ENCODE measurements around the gene BBS4. TPM values are rescaled to one million over a fixed set of nuclear protein-coding genes. Genes with fewer than 3 reads are reported as not detected.

The BBS4 gene
- total and polyA plus RNA-seq, 2 experiments from 2014 or later, result 37.9 to 86.8 TPM

- H3K27me3 ChIP-seq, result no peaks in the 10 kb centered on the region
- no peak overlapping the region for H3K4me3 ChIP-seq
- peaks cover 7% of the 10 kb centered on the region for H3K4me1 ChIP-seq (ENCODE audit: low read depth)
- DNase-seq (ENCODE audit: low read depth in 1 of 2, low spot score in 1 of 2), result no peak
- no peaks in the 10 kb centered on the region for H3K9me3 ChIP-seq (ENCODE audit: low read depth)
- no peaks in the 10 kb centered on the region for H3K36me3 ChIP-seq
- H3K27ac ChIP-seq, result no peak overlapping the region
- TF ChIP-seq, protein P1, sequence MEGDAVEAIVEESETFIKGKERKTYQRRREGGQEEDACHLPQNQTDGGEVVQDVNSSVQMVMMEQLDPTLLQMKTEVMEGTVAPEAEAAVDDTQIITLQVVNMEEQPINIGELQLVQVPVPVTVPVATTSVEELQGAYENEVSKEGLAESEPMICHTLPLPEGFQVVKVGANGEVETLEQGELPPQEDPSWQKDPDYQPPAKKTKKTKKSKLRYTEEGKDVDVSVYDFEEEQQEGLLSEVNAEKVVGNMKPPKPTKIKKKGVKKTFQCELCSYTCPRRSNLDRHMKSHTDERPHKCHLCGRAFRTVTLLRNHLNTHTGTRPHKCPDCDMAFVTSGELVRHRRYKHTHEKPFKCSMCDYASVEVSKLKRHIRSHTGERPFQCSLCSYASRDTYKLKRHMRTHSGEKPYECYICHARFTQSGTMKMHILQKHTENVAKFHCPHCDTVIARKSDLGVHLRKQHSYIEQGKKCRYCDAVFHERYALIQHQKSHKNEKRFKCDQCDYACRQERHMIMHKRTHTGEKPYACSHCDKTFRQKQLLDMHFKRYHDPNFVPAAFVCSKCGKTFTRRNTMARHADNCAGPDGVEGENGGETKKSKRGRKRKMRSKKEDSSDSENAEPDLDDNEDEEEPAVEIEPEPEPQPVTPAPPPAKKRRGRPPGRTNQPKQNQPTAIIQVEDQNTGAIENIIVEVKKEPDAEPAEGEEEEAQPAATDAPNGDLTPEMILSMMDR (IDR thresholded peaks at IDR 0.05; ENCODE audit: low read depth, low read length), result no peak
These were observed 101.5 kb downstream of the BBS4 start for GRCh38 chr15:72787526-72787925.

Other genes starting within 250 kb of the BBS4 start
- 35.5 and 93.1 TPM in 2 replicates for gene ARIH1, start 211.9 kb upstream of the BBS4 start, total RNA-seq
- gene ARIH1, start 211.9 kb upstream of the BBS4 start, polyA plus RNA-seq, result 132 and 163 TPM in 2 replicates
- gene GOLGA6B, start 31.5 kb upstream of the BBS4 start, total RNA-seq, result 0.80 TPM in 1 of 2 replicates, not detected in the other
- 0.32 TPM in 1 of 2 replicates, not detected in the other for gene GOLGA6B, start 31.5 kb upstream of the BBS4 start, polyA plus RNA-seq
- not detected in 2 replicates for gene HIGD2B, start within 50 bp of the BBS4 start, total RNA-seq
- 0.99 TPM in 1 of 2 replicates, not detected in the other for gene HIGD2B, start within 50 bp of the BBS4 start, polyA plus RNA-seq
- gene ADPGK, start 97.6 kb downstream of the BBS4 start, total RNA-seq, result 32.3 and 40.0 TPM in 2 replicates
- 37.3 and 40.6 TPM in 2 replicates for gene ADPGK, start 97.6 kb downstream of the BBS4 start, polyA plus RNA-seq

Measured in cardiac muscle cell (in vitro differentiated cells and primary cell).